CD4-positive, alpha-beta T cell treated with Interleukin-4 for 1 hour (primary cell): Measurements from ENCODE around the gene LEFTY1.
"Not testable (repeated sequence)": the region's sequence is repeated elsewhere in the genome, so short reads cannot be mapped to it uniquely, and the experiment has no call there.

ENCODE experiments used
- DNase-seq, 2 donors: peaks; one replicate each; pipeline ENCODE4 v3.0.0-alpha.2; 2020 to 2022

Gene LEFTY1

GRCh38 chr1:225847610-225848009 is 41.3 kb downstream of the LEFTY1 start:
- no peak for DNase-seq

GRCh38 chr1:225846331-225847310 is 42.3 kb downstream of the LEFTY1 start:
- DNase-seq, result no peak

- peak; percentile 28 to 34 for DNase-seq
Measured at GRCh38 chr1:225845571-225846259, 43.2 kb downstream of the LEFTY1 start.

- DNase-seq, result no peak
Measured at GRCh38 chr1:225845097-225845496, 43.8 kb downstream of the LEFTY1 start.

GRCh38 chr1:225844236-225845061 is 44.5 kb downstream of the LEFTY1 start:
- DNase-seq, result no peak

GRCh38 chr1:225843426-225843795 is 45.5 kb downstream of the LEFTY1 start:
- no peak for DNase-seq

GRCh38 chr1:225842788-225843425 is 46.0 kb downstream of the LEFTY1 start:
- no peak for DNase-seq

- peak in 1 of 2 donors; percentile 19 for DNase-seq
Measured at GRCh38 chr1:225842074-225842473, 46.9 kb downstream of the LEFTY1 start.

GRCh38 chr1:225840713-225841112 is 48.2 kb downstream of the LEFTY1 start:
- DNase-seq, result no peak

GRCh38 chr1:225840223-225840610 is 48.7 kb downstream of the LEFTY1 start:
- no peak for DNase-seq

GRCh38 chr1:225838793-225839192 is 50.2 kb downstream of the LEFTY1 start:
- no peak for DNase-seq

GRCh38 chr1:225836296-225836695 is 52.6 kb downstream of the LEFTY1 start:
- not testable (repeated sequence) for DNase-seq
